Amygdala (tissue), 56 donors: ENCODE measurements around the gene GFM2.
"Not testable (repeated sequence)": the region's sequence is repeated elsewhere in the genome, so short reads cannot be mapped to it uniquely, and the experiment has no call there.

Experiments
- DNase-seq, 56 donors: peaks; one replicate each; lab custom pipeline; 2025; lab: John Stamatoyannopoulos, UW

GFM2 gene

DNA sequence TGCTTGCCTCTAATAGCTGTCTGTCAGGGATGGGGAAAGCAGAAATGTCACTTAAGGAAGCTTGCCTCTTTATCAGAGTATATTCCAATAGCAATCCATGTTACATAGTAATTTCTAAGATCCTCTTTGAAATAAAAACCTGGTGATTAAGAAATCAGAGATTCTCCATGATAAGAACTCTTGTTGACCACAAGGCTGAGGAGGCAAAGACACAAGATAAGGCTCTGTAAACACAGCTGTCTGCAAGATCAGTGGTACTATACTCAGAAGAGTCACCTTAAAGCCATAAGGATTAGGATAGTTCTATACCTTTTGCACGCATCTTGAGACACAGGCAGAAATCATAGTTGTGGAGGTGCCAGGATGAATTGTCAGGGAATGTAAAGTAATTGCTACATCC lies 41.6 kb downstream of the GFM2 start:
- DNase-seq = no peak

DNA sequence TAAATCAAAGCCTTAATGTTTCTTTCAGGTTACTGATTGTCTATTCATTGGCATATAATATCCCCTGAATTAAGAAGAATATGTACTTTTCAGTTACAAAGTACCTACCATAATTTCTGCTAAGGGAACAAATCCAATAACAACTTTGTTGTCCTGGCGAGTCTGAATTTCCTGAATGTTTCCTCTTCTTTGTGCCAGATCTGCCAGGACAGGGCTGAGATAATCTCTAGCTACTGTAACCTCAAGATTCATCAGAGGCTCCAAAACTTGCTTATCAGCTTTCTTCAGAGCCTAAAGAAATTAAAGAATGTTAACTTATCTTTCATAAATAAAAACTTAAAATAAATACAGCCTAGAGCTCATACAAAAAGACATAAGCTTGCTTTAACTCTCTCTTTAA lies 44.6 kb downstream of the GFM2 start:
- DNase-seq = no peak

DNA sequence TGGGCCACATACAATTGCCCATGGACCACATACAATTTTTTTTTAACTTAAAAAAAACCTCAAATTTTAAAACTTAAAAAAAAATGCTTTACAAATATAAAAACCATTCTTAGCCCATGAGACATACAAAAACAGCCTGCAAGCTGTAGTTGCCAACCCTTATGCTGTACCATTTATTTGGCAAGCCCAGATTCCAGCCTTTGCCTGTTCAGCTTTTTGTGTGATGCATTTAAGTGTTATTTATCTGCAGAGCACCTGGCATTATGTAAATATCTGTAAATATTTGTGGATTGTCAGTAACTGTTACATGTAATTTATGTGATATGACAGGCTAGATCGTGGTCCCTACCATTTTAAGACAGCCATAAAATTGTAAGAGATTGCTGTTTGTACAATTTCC lies 49.3 kb downstream of the GFM2 start:
- no peak for DNase-seq

DNA sequence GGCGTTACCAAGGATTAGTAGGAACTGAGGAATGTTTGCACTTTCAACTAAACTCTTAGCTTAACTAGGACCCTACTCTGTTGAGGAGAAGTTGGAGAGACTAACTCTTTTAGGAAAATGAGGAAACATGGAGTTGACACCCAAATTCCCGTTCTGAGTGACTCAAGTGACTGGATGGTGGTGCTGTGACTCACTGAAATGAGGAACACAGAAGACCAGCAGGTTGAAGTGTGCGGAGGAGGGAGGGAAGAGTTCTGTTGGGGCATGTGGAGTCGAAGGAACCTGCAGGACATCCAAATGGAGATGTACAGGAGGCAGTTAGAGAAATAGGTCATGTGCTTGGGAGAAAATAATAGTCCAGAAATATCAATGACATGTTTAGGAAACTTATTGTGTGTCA lies 73.7 kb downstream of the GFM2 start:
- DNase-seq = no peak

DNA sequence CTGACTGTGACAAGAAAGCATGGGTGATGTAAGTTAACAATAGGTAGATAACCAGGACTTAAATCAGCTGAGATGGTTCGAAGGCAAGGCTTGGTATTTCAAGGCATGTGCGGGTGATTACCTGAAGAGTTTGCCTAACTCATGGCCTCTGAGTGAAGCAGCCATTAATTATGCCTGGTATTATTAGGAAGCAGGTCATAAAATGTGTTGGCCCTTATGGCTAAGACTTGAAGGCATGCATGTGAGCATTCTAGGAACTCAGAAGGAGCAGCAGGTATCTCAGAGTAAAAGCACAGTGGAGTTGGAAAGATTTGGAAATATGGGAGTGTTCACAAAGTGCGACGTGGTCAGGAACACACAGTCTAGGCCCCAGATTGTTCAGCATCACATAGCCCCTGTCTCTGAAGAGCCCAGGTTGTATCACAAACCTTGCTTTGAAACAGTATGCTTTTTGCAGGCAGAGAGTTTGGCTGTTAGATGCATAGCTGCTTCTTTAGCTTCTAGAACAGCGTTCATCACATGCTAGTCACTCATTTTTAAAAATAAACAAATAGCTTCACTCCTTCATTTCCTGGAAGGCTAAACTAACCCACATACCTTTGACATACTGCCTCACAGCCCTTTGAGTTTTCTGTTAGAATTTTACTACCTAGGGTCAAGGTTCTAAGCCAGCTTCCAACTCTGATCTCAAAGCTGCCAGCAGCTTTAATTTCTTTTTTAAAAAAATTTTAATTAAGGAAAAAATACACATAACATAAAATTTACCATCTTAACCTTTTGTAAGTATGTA lies 79.8 kb downstream of the GFM2 start:
- DNase-seq = no peak

DNA sequence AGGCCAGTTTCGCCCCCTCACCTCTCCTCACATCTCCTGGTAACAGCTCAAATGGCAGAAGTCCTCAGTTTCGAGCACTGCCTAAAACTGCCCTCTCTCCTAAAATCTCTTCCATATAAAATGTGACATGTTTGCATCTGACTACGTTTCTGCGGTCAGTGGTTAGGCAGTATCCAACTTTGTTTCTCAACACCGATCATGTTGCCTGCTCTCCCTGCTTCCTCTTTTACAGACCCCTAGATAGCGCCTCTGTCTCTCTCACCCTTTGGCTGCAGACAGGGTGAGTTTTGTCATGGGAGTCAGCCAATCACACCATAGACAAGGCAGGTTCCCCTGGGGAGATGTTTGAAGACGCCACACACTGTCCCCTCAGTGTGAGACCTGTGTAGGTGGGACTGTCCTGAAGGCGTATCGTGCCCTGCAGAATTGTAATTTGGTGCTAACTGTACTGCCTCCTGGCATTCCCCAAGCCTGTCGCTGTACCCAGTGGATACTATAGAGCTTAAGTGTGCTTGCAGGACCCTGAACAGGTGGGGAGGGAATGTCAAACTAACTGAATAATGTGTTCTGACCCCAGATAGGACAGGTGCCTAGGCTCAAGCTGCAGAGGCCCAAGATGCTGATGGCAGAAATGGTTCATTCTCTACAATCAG lies 80.8 kb downstream of the GFM2 start:
- DNase-seq = no peak

DNA sequence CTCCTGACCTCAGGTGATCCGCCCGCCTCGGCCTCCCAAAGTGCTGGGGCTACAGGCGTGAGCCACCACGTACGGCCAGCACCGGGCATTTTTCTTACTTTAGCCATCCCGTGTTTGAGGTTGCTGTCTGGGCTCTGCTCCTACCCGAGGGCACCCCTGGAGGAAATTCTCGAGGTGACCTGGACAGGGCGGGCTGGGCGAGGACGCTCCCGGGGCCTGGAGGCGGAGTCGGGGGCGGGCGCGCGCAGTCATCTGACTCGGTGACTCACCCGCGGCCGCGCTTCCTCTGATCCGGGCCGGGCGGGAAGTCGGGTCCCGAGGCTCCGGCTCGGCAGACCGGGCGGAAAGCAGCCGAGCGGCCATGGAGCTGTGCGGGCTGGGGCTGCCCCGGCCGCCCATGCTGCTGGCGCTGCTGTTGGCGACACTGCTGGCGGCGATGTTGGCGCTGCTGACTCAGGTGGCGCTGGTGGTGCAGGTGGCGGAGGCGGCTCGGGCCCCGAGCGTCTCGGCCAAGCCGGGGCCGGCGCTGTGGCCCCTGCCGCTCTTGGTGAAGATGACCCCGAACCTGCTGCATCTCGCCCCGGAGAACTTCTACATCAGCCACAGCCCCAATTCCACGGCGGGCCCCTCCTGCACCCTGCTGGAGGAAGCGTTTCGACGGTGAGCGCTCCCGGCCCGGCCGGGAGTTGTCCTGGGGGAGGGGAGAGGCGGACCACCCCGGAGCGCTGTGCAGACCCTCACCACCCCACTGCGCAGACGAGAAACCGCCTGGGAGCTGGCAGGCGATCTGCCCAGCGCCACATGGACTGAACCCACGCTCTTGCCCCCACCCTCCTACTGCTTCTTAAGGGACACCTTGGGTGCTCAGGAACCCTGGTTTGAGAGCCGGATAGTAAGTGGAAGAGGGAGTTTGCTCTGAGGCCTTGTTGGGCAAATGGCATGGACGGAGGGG lies 81.7 kb downstream of the GFM2 start, which contains the start of gene HEXB:
Gene HEXB, plus strand, starts transcription at position 334 of the 952 bp plus-strand sequence. Its CDS starts 28 bp downstream, at position 362.
- DNase-seq = peak; percentile 19 to 91 (median 71)

DNA sequence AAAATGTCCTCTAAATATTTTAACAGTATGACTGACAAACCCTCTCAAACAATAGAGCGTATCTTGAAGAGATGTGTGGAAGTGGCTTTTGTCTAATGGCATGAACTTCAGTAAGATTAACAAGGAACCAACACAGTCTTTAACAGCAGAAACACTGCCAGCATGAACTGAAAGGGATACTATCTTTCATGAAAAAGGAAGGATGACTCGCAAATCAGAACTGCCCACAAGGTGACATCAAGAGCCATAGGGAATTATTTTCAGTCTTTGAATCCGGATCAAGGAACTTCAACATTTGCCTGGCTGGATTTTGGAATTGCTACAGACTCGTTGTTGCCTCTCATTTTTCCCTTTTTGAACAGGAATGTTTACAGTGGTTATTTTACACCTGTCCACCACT lies 87.0 kb downstream of the GFM2 start:
- no peak for DNase-seq

DNA sequence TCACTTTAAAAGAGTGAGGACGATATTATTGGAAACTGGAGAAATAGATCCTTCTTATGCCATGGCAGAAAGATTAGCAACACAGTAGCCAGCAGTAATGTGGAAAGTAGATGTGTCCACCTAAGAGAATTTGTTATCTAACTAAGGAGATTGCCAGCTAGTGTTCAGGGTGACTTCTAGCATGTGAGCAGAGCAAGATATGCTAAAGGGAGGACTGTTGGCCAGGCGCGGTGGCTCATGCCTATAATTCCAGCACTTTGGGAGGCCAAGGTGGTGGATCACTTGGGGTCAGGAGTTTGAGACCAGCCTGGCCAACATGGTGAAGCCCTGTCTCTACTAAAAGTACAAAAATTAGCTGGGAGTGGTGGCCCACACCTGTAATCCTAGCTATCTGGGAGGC lies 87.6 kb downstream of the GFM2 start:
- not testable (repeated sequence) for DNase-seq

DNA sequence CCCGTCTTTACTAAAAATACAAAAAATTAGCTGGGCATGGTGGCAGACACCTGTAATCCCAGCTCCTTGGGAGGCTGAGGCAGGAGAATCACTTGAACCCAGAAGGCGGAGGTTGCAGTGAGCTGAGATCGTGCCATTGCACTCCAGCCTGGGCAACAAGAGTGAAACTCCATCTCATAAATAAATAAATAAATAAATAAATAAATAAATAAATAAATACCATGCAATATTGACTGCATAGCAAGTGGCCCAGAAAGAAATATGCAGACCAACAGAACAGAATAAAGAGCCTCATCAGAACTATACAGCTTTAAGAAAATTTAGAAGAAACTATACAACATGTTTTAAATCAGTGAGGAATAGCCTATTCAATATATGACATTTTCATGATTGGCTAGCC lies 88.8 kb downstream of the GFM2 start:
- DNase-seq = not testable (repeated sequence)

DNA sequence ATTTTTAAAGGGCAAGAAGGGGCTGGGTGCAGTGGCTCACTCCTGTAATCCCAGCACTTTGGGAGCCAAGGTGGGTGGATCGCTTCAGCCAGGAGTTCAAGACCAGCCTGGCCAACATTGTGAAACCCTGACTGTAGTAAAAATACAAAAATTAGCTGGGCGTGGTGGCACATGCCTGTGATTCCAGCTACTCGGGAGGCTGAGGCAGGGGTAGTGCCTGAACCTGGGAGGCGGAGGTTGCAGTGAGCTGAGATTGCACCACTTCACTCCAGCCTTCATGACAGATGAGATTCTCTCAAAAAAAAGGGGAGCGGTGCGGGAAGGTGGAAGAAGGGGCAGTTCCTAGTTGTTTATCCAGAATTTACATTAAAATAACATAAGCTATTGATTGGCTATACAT lies 90.5 kb downstream of the GFM2 start:
- not testable (repeated sequence) for DNase-seq

DNA sequence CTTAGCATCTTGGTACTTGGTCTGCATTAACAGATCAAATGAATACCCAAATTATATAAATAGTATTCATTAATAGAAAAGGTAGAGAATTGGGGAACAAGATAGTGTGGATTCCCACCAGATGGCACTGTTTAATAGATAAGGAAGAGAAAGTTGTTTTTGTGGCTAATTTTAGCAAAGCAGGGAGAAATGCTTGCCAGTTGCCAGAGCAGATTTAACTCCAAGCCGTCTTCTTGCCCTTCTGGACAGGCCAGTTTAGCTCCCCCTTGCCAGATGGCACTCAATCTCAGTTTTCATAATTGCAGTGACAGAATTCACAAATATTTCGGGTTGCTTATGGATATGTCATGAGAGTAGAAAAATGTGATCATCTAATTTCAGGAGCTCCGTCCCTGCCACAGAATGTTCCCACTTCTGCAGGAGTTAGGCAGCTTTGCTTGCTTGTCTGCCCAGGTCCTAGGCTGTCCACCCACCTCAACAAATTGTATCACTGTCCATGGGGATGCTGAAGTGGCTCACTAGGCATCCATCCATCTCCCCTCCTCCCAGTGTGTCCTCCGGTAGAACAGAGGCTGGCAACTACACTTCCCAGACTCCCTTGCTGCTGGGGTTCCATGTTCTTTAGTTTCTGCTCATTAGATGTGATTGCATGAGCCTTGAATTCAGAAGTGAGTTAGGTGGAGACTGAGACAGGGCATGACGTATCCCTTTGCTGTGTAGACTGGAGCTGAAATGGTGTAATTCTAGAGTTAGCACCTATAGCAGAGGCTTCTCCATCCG lies 93.7 kb downstream of the GFM2 start:
- DNase-seq = peak in 41 of 56 donors; percentile 4 to 73 (median 28)

DNA sequence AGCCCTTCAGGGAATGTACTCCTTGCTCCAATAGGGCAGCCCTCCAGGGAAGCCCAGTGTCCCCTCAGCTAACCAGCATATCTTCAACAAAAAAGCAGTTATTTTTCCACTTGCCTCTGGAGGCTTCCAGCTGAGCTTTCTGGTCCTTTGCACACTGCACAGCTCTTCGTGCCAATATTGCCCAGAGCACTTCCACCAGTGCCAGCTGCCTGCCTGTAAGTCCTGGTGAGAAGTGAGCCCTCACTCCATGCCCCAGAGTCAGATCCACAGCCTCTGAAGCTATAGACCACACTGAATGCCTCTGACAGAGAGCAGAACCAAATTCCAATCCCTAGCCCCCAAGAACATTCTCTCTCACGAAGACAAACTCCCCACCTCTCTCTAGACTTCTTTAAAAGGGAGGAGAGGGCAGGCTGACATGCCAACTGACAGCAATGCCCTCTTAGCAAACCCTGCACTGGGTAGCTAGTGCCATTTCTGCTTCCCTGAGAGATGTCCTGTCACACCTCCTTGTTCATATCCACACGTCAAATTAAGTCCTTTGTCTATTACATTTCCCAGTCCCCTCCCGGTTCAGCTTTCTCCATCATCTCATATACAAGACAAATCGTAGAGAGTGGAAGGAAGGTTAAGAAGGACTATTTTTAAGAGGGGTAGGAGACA lies 94.6 kb downstream of the GFM2 start:
- no peak for DNase-seq
